ENCODE measurements around the gene PTGR1. TPM values are rescaled to one million over a fixed set of nuclear protein-coding genes. Genes with fewer than 3 reads are reported as not detected.

The PTGR1 gene
- total and polyA plus RNA-seq, 2 of the 8 experiments (the other 6 are each of a cell fraction or from before 2014, with no cell fraction given): 16.9 to 28.5 TPM

DNA sequence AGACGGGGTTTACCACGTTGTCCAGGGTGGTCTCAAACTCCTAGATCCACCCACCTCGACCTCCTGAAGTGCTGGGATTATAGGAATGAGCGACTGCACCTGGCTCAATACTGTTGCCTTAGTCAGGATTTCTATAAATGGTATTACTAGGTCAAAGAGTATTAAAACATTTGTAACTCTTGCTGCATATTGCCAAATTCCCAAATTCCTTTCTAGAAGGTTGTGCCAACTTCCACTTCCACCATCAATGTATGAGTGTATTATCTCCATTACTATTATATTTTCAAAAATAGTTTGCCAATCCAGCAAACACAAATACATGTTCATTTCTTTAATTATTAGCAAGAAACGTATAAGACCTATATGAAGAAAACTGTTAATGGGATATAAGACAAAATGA is 10.6 kb downstream of the PTGR1 start:
- Histone ChIP-seq H2AK5ac (ENCODE audit: low read depth, low read length) (no peak overlapping the region), H3K79me2 (ENCODE audit: control insufficient read depth in 1 of 2, insufficient read depth in 2 of 2, low read length in 2 of 2) (no peaks in the 10 kb centered on the region), H3K4ac (replicated peaks; ENCODE audit: insufficient read length, low read depth, low read length) (no peak overlapping the region), H3K4me2 (ENCODE audit: insufficient read depth in 1 of 2, low read depth in 2 of 2, low read length in 2 of 2) (no peak overlapping the region), H2BK120ac (replicated peaks; ENCODE audit: low read depth, low read length) (no peak overlapping the region), H2BK20ac (ENCODE audit: low read length) (no peak overlapping the region), H2BK15ac (ENCODE audit: low read length) (no peak overlapping the region), H2BK12ac (ENCODE audit: low read depth, low read length) (no peak overlapping the region), H3K27ac (ENCODE audit: low read depth, low read length) (no peak overlapping the region), H4K91ac (replicated peaks; ENCODE audit: insufficient read length, low read length) (no peak overlapping the region), H3K9me3 (ENCODE audit: insufficient read depth in 2 of 2, low read depth in 1 of 2, low read length in 1 of 2) (no peaks in the 10 kb centered on the region), H3K23ac (ENCODE audit: insufficient read length) (no peak overlapping the region), H4K8ac (ENCODE audit: extremely low read depth, insufficient read depth, low read length) (no peak overlapping the region), H4K20me1 (replicated peaks in 1 of 2; ENCODE audit: control insufficient read depth in 1 of 2, insufficient read depth in 2 of 2, low read length in 2 of 2) (no peaks in the 10 kb centered on the region), H3K79me1 (ENCODE audit: low read depth, low read length) (no peaks in the 10 kb centered on the region), H4K5ac (ENCODE audit: insufficient read length, low read depth, low read length) (no peak overlapping the region), H3K36me3 (ENCODE audit: control insufficient read depth in 2 of 4, insufficient read depth in 4 of 4, low read length in 3 of 4) (peaks cover 0 to 17% (median 4%) of the 10 kb centered on the region in 4 experiments; a peak in 7 of 8 replicates), H3K23me2 (ENCODE audit: low read depth, low read length) (peaks cover 2% of the 10 kb centered on the region; the same call in 1 of the 2 replicates), H3K14ac (ENCODE audit: insufficient read length) (no peak overlapping the region), H3K18ac (ENCODE audit: extremely low read depth, low read length) (no peak overlapping the region), H3K4me1 (replicated peaks in 1 of 4; ENCODE audit: control insufficient read depth in 3 of 4, insufficient read depth in 4 of 4, low read length in 3 of 4) (no peaks in the 10 kb centered on the region), H2AFZ (ENCODE audit: low read length) (no peak overlapping the region), H3K9ac (replicated peaks in 1 of 4; ENCODE audit: extremely low read depth in 1 of 4, low read depth in 3 of 4, low read length in 3 of 4) (no peak overlapping the region), H2BK5ac (ENCODE audit: low read depth, low read length) (no peak overlapping the region), H3K4me3 (ENCODE audit: extremely low read depth in 1 of 4, insufficient read depth in 2 of 4, low read depth in 3 of 4, low read length in 4 of 4) (no peak overlapping the region), H3K27me3 (replicated peaks in 1 of 4; ENCODE audit: control insufficient read depth in 3 of 4, extremely low read depth in 1 of 4, insufficient read depth in 3 of 4, low read length in 3 of 4) (no peaks in the 10 kb centered on the region), H3K56ac (replicated peaks; ENCODE audit: insufficient read length, low read depth, low read length) (no peak overlapping the region)
- ChIA-PET POLR2A (ENCODE audit: partially characterized antibody) (interaction anchor here (1.1 to 1.2 kb wide), 2 partner anchors 8 to 33 kb away, joined by 3 to 5 read pairs; no protein-coding TSS in a partner anchor), CTCF (ENCODE audit: partially characterized antibody) (interaction anchor here (1.2 kb wide), 1 partner anchor 19 kb away, joined by 3 read pairs; no protein-coding TSS in a partner anchor)
- 89% methylated on average over 5 of the region's 5 CpGs; no CpG with 5 or more reads in 1 of the 2 experiments for WGBS, 2 experiments (ENCODE audit: extremely low coverage in 1 of 2, insufficient coverage in 1 of 2, insufficient read length in 1 of 2, insufficient replicate concordance in 2 of 2, low coverage in 1 of 2, low lambda C conversion rate in 2 of 2, missing lambda C conversion rate in 1 of 2)
- DNase-seq (ENCODE audit: low read depth in 1 of 2, low spot score in 2 of 2): no peak
- no peak for FAIRE-seq
- TF ChIP-seq, protein P1, sequence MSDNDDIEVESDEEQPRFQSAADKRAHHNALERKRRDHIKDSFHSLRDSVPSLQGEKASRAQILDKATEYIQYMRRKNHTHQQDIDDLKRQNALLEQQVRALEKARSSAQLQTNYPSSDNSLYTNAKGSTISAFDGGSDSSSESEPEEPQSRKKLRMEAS (IDR thresholded peaks at IDR 0.05): no peak
- TF ChIP-seq CTBP2 (IDR thresholded peaks at IDR 0.05; ENCODE audit: borderline replicate concordance, insufficient read depth, insufficient read length, low read length): no peak

Measured in H1 (cell line).